ENCODE data around the gene NOTO. TPM values are rescaled to one million over a fixed set of nuclear protein-coding genes. Genes with fewer than 3 reads are reported as not detected.
"Not testable (repeated sequence)": the region's sequence is repeated elsewhere in the genome, so short reads cannot be mapped to it uniquely, and the experiment has no call there.

NOTO gene, protein sequence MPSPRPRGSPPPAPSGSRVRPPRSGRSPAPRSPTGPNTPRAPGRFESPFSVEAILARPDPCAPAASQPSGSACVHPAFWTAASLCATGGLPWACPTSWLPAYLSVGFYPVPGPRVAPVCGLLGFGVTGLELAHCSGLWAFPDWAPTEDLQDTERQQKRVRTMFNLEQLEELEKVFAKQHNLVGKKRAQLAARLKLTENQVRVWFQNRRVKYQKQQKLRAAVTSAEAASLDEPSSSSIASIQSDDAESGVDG
- total RNA-seq (2014; rRNA removed; shearing (Covaris generic)), result not detected in 2 replicates

DNA sequence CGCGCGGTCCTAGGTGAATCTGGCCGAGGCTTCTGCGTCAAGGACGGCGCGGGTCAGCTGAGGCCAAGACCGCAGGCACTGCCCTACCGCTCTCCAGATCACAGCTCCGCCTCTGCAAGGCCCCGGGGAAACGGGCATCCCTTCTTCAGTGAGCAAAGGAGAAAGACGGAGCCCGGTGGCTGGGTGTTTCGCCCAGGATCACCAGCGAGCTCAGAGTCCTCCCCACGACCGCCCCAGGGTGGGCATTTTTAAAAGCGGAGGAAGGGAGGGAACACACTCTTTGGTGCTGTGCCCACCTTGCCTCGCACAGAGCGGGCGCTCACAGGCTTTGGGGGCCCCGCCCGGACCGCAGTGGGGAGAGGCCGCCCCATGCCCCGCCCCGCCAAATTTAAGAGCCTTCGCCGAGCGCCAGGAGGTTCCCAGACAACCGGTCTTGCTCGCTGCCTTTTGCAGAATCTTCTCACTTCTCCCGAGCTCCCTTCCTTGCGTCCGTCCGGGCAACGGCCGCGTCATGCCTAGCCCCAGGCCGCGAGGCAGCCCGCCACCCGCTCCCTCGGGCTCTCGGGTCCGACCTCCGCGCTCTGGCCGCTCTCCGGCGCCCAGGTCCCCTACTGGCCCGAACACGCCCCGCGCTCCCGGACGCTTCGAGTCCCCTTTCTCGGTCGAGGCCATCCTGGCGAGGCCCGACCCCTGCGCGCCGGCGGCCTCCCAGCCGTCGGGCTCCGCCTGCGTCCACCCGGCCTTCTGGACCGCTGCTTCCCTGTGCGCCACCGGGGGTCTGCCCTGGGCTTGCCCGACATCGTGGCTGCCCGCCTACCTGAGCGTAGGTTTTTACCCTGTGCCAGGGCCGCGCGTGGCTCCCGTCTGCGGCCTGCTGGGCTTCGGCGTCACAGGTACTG is at the start of gene NOTO:
TSS of gene NOTO (plus strand) at position 419 of the 899 bp plus-strand sequence. CDS start at position 512, 93 bp downstream.
- no peak for DNase-seq (ENCODE audit: low spot score)

DNA sequence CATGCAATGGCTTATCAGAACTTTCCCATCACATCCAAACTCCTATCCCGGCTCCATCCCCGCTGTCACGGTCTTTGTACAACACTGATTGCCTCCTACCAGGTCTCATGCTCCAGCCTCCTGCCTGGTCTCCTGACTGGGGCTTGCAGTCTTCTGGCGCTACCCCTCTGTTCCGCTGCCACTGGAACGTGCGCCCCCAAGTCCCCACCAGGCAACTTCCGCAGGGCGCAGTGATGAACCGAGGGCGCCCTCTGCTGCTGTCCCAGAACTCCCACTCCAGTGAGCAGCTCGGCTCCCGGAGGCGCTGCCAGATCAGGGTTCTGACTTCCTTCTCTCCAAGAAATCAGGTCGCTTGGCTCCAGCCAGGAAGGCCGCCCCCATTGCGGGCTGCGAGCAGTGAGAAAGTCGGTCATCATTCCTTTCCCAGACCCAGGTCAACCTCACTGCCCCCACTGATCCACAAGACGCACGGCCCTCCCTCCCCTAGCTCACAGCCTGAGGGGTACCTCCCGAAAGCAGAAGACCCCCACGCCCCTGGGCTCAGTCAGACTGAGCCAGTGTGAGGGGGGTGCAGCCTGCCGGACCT is 45.7 kb upstream of the NOTO start:
- no peak for DNase-seq (ENCODE audit: low spot score)

DNA sequence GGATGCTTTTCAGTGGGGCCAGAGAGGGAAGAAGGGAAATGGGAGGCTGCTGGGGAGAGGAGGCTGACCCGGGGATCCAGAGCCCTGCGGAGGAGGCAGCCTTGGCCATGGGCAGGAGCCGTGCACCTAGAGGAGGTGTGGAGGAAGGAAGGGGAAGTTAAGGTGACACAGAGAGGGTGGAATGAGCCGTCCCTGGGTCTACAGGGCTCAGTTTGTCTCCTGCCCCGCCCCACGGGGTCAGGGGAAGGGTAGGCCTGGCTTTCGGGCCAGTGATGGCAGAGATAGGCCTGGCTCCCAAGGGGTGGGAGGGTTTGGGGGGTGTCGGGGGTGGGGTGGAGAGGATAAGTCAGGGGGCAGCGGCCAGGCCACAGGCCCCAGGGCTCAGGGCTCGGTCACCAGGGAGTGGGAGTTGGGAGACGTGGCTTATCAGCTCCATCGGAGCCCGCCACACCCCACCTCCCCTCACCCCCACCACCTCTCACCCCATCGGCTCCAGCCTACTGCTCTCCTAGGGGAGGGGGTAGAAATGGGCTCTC is 39.5 kb upstream of the NOTO start:
- no peak for DNase-seq (ENCODE audit: low spot score)

DNA sequence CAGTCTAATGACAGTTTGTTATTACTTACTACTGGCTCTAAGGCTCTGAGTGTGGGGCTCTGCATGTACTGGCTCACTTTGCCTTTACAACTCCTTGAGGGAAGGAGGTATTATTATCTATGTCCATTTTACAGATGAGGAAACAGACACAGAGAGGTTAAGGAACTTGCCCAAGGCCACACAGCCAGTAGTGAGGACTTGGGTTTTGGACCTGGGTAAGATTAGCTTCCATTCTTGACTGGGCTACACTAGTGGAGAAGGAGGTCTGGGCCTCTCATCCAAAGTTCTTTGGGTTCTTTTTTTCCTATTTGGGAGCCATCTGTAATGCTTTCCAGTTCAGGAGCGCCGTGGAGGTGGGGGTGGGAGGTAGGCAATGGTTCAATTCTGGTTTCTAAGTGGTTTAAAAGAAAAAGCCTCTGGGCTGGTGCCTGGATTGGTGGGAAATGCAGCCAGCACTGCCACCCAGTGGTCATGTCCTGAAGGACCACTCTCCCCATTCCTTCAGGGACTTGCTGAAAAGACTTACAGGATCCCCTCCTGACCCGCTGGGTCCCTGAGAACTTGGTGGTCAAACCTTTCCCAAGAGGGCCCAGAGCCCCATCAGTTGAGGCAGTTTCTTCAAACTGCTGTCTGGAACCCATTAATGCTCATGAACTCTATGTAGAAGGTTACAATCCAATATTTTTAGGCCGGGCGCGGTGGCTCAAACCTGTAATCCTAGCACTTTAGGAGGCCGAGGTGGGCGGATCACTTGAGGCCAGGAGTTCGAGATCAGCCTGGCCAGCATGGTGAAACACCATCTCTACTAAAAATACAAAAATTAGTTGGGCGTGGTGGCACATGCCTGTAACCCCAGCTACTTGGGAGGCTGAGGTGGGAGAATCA is 38.6 kb upstream of the NOTO start:
- peak; percentile 60 for DNase-seq (ENCODE audit: low spot score)

DNA sequence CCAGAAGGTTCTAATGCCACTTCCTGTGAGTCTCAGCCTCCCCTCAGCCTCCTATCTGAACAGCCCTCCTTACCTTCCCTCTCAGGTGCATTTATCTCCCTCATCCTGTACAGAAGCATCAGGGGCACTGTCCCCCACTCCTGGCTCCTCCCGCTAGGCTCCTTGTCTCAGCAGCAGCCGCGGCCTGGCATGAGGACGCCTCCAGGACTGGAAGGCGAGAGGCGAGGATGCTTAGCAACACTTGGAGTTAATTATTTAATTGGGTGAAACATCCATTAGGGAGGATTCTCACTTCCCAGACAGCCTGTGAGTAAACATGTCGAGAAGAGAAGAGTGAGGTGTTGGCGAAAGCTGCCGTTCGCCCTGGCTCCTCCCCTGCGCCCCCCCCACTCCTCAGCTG is 36.4 kb upstream of the NOTO start:
- DNase-seq (ENCODE audit: low spot score), result not testable (repeated sequence)

DNA sequence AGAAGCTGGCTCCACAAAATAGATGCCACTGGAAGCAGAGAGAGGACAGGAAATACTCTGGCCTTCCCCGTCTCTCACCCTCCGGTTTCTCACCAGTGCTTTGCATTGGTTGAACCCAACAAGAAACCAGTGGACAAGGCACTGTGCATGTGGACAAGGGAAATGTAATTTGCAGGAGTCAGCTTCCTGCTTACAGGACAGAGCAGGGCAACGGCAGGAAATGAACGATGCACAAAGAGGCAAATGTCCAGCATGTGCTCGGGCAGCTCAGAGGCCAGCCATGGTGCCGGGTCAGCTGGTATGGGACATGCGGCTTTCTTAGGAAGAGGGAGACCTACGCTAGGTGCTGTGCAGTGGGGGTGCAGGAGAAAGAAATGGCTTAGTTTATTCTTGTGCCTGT is 35.6 kb upstream of the NOTO start:
- DNase-seq (ENCODE audit: low spot score), result not testable (repeated sequence)

DNA sequence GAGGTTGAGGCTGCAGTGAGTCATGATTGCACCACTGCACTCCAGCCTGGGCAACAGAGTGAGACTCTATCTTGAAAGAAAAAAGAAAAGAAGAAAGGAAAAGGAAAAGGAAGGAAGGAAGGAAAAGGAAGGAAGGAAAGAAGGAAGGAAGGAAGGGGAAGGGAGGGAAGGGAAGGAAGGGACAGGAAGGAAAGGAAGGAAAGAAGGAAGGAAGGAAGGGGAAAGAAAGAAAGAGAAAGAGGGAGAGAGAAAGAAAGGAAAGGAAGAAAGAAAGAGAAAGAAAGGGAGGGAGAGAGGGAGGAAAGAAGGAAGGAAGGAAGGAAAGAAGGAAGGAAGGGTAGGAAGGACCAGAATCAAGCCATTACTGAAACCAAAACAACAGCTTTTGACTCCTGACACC is 34.0 kb upstream of the NOTO start:
- DNase-seq (ENCODE audit: low spot score), result not testable (repeated sequence)

DNA sequence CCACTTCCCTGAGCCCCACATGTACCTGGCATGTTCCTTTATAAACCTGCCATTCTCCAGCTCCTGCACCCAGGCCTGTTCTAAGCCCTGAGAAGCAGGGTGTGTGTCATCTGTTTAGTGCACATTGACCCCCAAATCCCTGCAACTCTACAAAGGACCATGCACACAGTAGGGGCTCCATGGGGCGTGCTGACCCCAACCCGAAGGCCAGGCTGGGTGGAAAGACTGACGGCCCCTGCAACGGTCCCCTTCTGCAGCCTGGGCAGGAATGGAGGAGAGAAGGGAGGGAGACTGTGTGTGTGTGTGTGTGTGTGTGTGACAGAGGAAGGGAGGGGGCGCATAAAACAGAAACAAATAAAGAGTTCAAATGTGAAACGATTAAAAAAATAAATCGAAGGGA is 32.0 kb upstream of the NOTO start:
- DNase-seq (ENCODE audit: low spot score), result not testable (repeated sequence)

DNA sequence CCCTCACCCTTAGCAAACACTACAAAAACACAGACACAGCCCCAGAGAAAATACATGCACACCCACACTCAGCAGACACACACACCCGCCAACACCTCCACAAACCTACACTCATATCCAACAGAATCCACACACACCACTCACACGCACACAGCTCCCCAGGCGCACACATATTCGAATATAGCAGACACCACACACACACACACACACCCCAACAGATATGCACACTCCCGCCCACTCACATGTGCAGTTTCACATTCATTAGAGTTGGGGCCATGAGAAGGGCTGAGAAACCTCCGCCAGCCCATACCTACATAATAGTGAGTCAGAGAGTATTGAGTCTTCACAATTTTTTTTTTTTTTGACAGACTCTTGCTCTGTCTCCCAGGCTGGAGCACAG is 29.4 kb upstream of the NOTO start:
- no peak for DNase-seq (ENCODE audit: low spot score)

DNA sequence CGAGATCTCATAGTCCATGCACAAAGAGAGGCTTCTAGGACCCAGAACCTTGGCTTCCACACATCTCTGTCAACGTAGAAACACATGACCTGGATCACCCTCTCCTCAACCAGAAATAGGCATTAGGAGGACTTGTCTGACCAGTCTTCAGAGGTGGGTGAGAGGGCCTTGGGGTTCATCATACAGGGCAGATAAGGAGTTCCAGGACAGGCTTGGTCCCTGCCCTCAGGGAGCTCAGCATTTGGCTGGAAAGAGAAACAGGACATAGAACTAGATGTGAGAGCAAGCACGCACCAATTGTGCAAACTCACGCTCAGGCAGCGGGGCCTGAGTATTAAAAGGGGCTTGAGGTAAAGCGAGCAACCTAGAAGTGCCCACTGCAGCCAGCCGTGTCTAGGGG is 28.6 kb upstream of the NOTO start:
- DNase-seq (ENCODE audit: low spot score), result no peak

DNA sequence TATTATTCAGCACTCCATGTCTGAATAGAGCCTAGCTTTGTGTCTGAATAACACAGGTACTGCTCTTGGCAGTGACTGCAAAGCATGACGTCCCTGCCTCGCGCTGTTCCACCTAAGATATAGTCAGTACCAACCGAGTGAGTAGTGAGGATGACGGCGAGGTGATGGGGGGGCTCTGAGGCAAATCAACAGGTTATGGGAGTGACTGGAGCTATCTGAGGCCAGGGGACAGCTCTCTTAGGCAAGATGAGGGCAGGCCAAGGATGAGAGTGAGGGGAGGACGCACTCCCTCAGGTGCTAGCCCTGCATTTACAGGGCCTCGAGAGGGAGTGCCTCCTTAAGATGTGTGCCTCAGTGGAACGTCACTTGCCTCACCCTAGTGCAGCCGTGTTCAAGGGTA is 28.1 kb upstream of the NOTO start:
- DNase-seq (ENCODE audit: low spot score), result no peak

DNA sequence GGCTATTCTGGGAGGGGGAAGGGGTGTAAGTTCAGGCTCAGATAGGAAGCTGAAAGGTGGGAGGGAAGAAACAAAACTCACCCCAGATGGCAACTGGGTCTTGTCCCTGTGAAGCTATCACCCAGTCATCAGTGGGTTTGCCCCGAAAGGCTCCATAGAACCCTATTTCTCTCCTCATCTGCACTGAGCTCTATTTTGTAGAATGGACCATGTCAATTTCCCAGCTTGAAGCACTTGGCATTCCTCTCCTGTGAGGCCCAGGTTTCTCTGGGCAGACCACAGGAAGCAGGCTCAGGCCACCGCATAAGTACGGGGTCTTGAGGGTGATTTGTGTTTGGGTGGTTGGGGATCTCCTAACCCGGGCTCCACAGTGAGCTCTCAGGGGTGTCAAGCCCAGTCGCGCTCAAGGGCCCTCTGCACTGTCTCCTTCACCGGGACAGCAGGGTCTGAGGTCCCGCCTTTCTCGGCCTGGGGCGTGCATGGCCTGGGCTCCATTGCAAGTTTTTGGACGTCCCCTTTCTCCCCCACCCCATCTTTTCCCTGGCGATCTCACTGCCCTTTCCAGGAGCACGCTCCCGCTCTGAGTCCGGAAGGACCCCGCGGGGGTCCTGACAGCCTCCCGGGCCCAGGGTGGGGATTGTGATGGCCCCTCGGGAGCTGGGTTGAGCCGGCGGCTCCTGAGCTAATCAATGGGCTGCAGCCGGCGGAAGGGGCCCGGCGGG is 27.3 kb upstream of the NOTO start:
- no peak for DNase-seq (ENCODE audit: low spot score)

DNA sequence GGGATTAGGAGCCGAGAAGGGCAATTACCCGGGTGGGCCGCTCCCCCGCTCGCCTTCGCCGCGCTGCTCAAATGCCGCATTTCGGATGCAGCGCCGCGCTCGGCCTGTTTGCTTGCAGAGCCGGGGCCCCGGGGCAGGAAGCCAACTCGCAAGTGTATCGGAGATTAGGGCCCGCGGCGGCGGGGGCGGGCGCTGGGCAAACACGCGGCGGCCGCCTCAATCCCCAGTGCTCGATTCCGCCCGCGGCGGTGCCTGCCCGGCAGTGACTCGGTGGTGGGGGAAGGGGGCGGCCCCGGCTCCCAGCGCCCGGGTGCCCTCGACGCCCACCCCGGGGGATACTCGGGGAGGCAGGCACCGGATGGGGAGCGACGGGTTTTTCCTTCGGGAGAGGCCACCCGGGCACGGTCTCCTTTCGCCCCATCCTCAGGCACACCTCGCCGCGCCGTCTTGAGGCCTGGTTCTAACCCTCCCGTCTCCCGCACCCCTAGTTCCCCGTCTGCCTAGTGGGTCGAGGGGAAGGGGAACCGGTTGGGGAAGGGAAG is 26.6 kb upstream of the NOTO start:
- no peak for DNase-seq (ENCODE audit: low spot score)

DNA sequence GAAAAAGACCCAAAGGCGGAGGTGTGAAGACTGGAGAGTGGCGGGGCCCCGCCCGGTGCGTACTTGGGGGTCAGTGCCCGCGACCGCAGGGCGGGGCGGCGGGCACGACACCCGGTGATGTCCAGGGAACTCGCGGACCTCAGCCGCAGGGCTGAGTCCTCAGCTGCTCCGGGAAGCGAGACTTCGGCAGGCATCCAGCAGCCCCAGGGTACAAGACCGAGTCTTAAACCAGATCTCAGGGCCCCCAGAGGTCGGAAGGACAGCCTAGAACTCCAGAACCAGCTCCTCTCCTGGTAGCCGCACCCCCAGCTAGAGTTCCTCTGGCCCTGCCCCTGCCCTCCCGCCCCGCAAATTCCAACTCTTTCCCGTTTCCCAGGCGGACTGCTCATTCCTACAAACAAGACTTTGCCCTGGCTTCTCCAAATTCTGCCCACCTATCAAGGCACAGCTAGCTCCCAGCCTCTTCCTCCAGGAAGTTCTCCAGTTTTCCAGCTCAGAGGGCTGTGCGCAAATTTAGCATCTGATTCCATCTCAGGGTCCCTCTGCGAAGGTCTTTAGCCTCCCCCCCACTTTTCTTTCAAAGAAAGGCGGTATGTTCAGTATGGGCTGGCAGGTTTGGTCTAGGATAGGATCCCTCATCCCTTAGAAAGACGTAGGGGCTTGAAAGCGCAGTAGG is 26.0 kb upstream of the NOTO start:
- DNase-seq (ENCODE audit: low spot score), result no peak

DNA sequence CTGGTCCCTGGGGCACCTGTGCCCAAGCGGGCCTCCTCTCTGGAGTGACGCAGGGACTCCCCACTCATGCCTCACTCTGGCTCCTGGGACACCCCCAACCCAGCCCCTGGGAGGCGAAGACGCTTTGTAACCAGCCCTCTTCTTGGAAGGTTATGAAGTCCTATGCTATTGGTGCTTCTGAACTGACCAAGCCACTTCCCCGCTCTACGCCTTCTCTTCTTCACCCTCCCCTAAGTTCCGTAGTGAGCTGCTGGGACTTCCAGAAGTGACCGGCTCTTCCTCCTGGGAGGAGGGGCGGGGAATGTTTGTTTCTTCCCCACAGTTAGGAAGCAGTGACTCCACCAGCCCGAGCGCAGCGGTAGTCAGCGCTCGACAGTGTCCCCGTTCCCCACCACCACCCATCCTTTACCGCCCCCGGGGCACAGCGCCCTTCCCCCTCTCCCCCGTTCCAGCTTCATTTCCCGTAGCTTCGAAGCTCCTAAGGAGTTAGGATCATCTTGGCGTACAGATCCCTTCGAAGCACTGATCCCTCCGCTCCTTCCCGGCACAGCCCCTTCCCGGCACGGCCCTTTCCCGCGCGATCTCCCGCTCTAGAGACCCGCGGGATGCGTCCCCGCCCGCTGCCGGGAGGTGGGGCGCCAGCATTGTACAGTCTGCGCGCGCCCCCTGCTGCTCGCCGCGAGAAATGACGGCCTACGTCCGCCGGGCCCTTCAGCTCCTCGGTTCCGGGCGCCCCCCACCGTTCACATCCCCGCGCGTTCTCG is 25.3 kb upstream of the NOTO start:
- DNase-seq (ENCODE audit: low spot score), result peak; percentile 80

DNA sequence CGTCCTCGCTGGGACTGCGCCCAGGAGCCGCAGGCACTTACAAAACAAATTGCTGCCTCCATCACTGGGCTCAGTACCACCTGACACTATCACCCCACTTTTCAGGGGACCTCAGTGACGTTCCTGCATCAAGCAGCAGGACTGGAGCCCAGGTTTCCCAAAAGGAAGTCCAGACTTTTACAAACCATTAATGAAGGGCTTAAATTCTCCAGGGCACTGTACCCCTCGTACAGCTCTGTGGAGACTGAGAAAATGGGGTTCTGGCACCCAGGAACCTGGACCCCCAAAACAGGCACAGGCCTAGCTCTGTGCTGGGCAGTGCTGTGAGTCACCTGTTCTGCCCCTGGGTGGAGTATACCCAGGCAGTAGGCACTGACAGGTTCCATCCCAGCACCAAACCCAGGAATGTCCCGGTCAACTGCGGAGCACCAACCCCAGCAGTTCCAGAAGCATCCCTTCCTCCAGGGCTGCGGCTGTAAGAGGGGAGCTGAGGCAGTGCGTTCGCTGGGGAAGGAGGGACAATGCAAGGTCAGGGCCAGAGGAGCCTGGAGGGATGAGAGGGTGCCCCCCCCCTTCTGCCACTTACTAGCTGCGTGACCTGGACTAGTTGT is 24.6 kb upstream of the NOTO start:
- no peak for DNase-seq (ENCODE audit: low spot score)

DNA sequence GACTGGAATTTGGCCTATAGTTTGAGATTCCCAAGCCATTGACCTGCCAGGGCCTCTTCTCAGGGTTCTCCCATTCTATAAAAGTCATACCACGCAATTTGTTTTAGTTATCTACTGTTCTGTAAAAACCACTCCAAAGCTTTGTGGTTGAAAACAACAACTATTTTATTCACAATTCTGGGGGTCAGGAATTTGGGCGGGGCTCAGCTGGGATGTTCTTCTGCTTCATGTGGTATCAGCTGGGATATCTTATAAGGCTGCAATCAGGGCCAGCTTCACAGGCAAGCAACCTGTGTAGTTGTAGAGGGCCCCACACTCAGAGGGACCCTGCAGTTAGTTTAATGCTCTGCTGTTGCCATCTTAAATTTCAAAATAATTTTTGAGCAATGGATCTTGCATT is 16.4 kb upstream of the NOTO start:
- no peak for DNase-seq (ENCODE audit: low spot score)

DNA sequence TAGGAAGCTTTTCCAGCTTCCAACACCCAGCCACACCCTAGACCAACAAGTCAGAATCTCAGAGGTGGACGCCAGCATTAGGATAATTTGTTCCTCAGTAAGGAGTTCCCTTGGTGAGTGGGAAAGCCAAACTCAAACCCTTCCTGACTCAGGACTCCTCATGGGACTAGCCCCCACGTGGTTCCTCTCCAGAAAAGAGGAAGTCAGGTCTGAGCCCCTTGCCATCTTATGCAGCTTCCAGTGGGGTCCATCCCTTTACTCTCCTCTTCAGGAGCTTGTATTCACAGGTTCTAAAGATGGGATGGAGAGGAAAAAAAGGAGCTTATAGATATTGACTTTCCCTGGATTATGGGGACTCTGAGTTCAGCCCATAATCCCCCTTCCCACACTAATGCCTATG is 14.8 kb upstream of the NOTO start:
- DNase-seq (ENCODE audit: low spot score), result no peak

DNA sequence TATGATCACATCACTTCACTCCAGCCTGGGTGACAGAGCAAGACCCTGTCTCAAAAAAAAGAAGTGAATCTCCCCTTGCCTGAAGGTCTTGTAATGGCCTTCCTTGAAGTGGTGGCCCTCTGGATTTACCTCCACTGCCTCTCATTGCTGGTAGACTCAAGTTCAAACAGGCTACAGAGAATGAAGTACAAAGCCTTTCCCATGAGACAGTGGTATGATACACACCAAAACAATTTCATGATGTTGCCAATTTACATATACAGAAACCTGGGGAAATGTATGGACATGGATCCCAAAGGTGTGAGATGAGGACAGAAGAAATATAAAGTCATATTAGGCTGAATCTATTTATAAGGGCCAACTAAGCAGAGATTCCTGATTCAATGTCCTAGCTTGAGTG is 4.8 kb upstream of the NOTO start:
- no peak for DNase-seq (ENCODE audit: low spot score)

Measured in H4 (cell line).